Ishikawa (cell line): ENCODE results near the gene C13orf46.

Experiments
- CREB1 ChIP-seq: IDR thresholded peaks from 2 replicates; pipeline ENCODE4 v1.6.1; 2012; ENCODE audit warnings: low read depth
- EP300 ChIP-seq: IDR thresholded peaks from 2 replicates; pipeline ENCODE4 v1.6.1; 2012; ENCODE audit warnings: borderline replicate concordance
- TAF1 ChIP-seq: IDR thresholded peaks from 2 replicates; pipeline ENCODE4 v1.6.1; 2012; ENCODE audit warnings: low read depth, mild to moderate bottlenecking
- YY1 ChIP-seq: IDR thresholded peaks from 2 replicates; pipeline ENCODE4 v1.6.1; 2012; ENCODE audit warnings: low read depth

- TF ChIP-seq EP300 = no peak
- no peak for TF ChIP-seq YY1
- TF ChIP-seq TAF1 = no peak
- TF ChIP-seq CREB1 = no peak
Observed at GRCh38 chr13:113917096-113917495, 56.8 kb downstream of the C13orf46 start.
